Ascending aorta (tissue), 2 donors: Measurements from ENCODE around the gene MYL3. TPM values are rescaled to one million over a fixed set of nuclear protein-coding genes. Genes with fewer than 3 reads are reported as not detected.
"Not testable (repeated sequence)": the region's sequence is repeated elsewhere in the genome, so short reads cannot be mapped to it uniquely, and the experiment has no call there.

Experiments
- DNase-seq, 2 donors: peaks; one replicate each; pipeline ENCODE4 v3.0.0-alpha.2; 2019; ENCODE audit warnings: low spot score in 2 of 2
- H3K27ac ChIP-seq, 2 donors: fragments of 200-600 bp; sonication (generic); one replicate each; pipeline ENCODE4 v1.5.1; 2016 to 2017; ENCODE audit warnings: mild to moderate bottlenecking in 1 of 2
- H3K27me3 ChIP-seq: fragments of 200-600 bp; sonication (generic); one replicate; pipeline ENCODE4 v1.5.1; 2017
- H3K36me3 ChIP-seq, 2 donors: fragments of 200-600 bp; sonication (generic); one replicate each; pipeline ENCODE4 v1.5.1; 2016
- H3K4me1 ChIP-seq, 2 donors: fragments of 200-600 bp; sonication (generic); one replicate each; pipeline ENCODE4 v1.5.1; 2016 to 2017; ENCODE audit warnings: mild to moderate bottlenecking in 1 of 2
- H3K4me3 ChIP-seq, 2 donors: fragments of 200-600 bp; sonication (generic); one replicate each; pipeline ENCODE4 v1.5.1; 2016 to 2017; ENCODE audit warnings: mild to moderate bottlenecking in 1 of 2
- H3K9me3 ChIP-seq, 2 donors: fragments of 200-600 bp; sonication (generic); one replicate each; pipeline ENCODE4 v1.5.1; 2016
- intact Hi-C: fragments of 100-400 bp; cut with DNase I; formaldehyde crosslinking; loops from one replicate; pipeline ENCODE4 v1.15.1; 2023
- total RNA-seq: library from RNA; depleted of rRNA; stranded (reverse); fragments of >200 nt; gene quantifications from one replicate; pipeline ENCODE4 v1.1.0, GENCODE V29; 2016
- TF ChIP-seq, protein P1 (sequence below), 3 experiments: fragments of 200-600 bp in 2 of 3; fragments of 450-650 bp in 1 of 3; sonication (generic) in 2 of 3; IDR thresholded peaks; one replicate each; pipeline ENCODE4 v1.5.1; 2016 to 2019; ENCODE audit warnings: antibody characterized with exemption in 3 of 3, mild to moderate bottlenecking in 1 of 3, moderate library complexity in 1 of 3

MYL3 gene
- total RNA-seq, 1 donor from 2014 or later, result 3.6 TPM

DNA sequence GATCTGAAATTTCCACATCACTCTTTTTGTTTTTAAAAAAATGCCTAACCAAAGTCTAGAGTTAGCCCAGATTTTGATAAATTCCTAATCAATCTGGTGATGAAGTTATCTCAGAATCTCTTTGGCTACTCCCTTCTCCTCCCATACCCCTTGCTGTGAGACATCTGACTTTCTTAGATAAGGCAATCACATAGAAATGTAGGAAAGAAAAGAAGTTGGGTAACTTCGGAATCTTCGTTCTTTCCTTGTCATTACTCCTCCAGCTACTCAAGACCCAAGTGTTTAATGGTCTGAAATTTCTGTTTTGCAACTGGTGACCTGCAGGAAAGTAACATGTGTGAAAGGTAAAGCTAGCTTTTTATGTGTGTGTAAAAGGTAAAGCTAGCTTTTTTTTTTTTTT lies 37.8 kb downstream of the MYL3 start:
- intact Hi-C loops, result no loop called here
- Histone ChIP-seq H3K36me3 (no peaks in the 10 kb centered on the region), H3K9me3 (peaks cover 0 to 10% of the 10 kb centered on the region in 2 donors), H3K4me1 (no peaks in the 10 kb centered on the region), H3K4me3 (no peak overlapping the region), H3K27ac (no peak overlapping the region), H3K27me3 (no peaks in the 10 kb centered on the region)
- TF ChIP-seq, protein P1, sequence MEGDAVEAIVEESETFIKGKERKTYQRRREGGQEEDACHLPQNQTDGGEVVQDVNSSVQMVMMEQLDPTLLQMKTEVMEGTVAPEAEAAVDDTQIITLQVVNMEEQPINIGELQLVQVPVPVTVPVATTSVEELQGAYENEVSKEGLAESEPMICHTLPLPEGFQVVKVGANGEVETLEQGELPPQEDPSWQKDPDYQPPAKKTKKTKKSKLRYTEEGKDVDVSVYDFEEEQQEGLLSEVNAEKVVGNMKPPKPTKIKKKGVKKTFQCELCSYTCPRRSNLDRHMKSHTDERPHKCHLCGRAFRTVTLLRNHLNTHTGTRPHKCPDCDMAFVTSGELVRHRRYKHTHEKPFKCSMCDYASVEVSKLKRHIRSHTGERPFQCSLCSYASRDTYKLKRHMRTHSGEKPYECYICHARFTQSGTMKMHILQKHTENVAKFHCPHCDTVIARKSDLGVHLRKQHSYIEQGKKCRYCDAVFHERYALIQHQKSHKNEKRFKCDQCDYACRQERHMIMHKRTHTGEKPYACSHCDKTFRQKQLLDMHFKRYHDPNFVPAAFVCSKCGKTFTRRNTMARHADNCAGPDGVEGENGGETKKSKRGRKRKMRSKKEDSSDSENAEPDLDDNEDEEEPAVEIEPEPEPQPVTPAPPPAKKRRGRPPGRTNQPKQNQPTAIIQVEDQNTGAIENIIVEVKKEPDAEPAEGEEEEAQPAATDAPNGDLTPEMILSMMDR (IDR thresholded peaks at IDR 0.05), result no peak
- DNase-seq, result no peak

DNA sequence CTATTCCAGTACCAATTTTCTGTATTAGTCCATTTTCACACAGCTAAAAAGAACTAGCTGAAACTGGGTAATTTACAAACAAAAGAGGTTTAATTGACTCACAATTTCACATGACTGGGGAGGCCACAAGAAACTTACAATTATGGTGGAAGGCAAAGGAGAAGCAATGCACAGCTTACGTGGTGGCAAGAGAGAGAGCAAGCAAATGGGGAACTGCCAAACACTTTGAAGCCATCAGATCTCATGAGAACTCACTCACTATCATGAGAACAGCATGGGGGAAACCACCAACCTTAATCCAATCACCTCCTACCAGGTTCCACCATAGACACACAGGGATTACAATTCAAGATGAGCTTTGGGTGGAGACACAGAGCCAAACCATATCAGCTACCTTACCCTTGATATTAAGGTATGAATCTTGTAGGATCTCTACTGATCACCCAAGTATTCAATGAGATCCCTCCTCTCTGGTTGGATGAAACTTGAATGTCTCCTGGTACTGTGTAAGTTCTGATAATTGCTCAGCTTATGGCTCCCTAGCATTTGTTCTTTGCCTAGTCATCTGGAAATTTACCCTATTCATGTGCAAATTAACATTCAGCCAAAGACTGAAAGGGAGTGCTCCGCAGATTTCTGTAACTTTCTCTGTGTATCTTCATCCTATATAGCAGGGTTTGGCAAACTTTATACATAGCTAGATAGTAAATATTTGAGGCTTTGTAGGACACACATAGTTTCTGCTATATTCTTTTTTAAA lies 38.9 kb downstream of the MYL3 start:
- Histone ChIP-seq H3K4me1 (no peaks in the 10 kb centered on the region), H3K4me3 (no peak overlapping the region), H3K27me3 (no peaks in the 10 kb centered on the region), H3K36me3 (no peaks in the 10 kb centered on the region), H3K27ac (no peak overlapping the region), H3K9me3 (peaks cover 0 to 10% of the 10 kb centered on the region in 2 donors)
- intact Hi-C loops, result no loop called here
- no peak for DNase-seq
- TF ChIP-seq, protein P1 (IDR thresholded peaks at IDR 0.05), result no peak

DNA sequence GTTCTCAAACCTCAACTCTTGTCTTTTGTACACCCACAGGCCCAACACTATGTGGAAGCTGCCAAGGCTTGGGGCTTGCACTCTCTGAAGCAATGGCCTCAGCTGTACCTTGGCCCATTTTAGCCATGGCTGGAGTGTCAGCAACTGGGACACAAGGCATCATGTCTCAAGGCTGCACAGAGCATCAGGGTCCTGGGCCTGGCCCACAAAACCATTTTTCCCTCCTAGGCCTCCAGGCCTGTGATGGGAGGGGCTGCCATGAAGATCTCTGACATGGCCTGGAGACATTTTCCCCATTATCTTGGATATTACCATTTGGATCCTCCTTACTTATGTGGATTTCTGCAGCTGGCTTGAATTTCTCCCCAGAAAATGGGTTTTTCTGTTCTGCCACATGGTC lies 39.9 kb downstream of the MYL3 start:
- H3K4me1 ChIP-seq, H3K36me3 ChIP-seq, H3K27ac ChIP-seq, H3K27me3 ChIP-seq, intact Hi-C loops, H3K4me3 ChIP-seq, DNase-seq: not testable (repeated sequence)
- H3K9me3 ChIP-seq, result peaks cover 0 to 10% of the 10 kb centered on the region in 2 donors

DNA sequence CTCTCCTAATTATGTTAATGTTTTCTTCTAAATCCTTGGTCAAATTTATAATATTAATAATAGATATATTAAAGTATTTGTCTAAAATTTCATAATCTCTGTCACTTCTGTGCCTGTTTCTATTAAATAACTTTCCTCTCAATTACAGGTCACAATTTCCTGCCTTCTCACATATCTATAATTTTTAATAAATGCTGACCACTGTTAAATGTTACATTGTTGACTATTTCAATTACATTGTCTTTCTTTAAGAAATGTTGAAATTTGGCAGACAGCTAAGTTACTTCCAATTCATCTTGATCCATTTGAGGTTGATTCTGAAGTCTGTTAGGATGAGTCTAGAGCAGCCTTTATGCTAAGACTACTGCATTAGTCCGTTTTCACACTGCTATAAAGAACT lies 41.7 kb downstream of the MYL3 start:
- Histone ChIP-seq H3K36me3 (no peaks in the 10 kb centered on the region), H3K4me1 (no peaks in the 10 kb centered on the region), H3K27ac (no peak overlapping the region), H3K4me3 (no peak overlapping the region), H3K27me3 (no peaks in the 10 kb centered on the region), H3K9me3 (peaks cover 0 to 10% of the 10 kb centered on the region in 2 donors)
- TF ChIP-seq, protein P1 (IDR thresholded peaks at IDR 0.05), result no peak
- no peak for DNase-seq
- intact Hi-C loops, result no loop called here

DNA sequence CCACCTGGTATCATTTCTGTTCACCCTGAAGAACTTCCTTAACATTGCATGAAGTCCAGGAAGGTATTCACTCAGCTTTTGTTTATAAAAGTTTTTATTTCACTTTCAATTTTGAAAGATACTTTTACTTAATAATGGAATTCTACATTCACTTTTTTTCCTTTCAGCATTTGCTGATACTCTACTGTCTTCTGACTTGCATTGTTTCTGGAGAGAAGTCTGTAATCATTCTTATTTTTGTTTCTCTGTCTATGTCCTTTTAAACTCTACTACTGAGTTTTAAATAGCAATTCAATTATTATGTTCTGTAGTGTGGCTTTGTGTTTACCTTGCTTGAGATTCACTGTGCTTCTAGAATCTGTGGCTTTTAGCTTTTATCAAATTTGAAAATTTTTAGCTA lies 42.4 kb downstream of the MYL3 start:
- H3K36me3 ChIP-seq, result no peaks in the 10 kb centered on the region
- intact Hi-C loops, result no loop called here
- TF ChIP-seq, protein P1 (IDR thresholded peaks at IDR 0.05), result no peak

DNA sequence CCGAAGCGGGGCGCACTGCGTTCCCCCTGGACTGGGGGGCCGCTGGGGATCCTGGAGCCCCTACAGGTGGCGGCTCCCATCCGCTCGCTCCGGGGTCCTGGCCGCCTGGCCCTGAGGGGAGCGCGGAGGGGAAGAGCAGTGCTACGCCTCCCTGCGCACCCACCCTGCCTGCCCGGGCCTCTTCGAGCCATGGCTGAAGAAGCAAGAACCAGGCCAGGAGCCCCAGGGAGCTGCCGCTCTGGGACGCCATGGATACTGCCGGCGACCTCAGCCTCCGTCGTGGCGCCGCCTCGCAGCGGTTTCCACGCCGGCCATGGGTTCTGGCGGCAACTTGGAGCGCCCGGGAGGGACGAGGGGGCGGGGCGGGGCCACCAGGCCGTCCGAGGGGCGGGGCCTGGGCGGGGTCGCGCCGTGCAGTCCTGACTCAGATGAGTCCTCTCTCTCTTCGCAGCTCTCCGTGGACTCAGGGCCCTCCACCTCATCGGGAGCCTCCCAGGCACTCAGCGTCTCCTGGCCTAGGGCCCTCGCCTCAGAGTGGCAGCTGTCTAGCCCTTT lies 50.9 kb downstream of the MYL3 start:
- Histone ChIP-seq H3K9me3 (no peaks in the 10 kb centered on the region), H3K27ac (no peak overlapping the region), H3K4me1 (peaks cover 0 to 4% of the 10 kb centered on the region in 2 donors), H3K27me3 (no peaks in the 10 kb centered on the region), H3K4me3 (peak overlapping the region; percentile 48 to 60), H3K36me3 (no peaks in the 10 kb centered on the region)
- DNase-seq, result peak in 1 of 2 donors; percentile 77
- intact Hi-C loops, result loop anchor here (2.0 kb wide), 1 partner anchor 34 kb away; no protein-coding TSS in a partner anchor
- TF ChIP-seq, protein P1 (IDR thresholded peaks at IDR 0.05), result no peak

More for the DNA sequence above, 42.4 kb downstream of the MYL3 start:
- Histone ChIP-seq H3K27me3 (no peaks in the 10 kb centered on the region), H3K27ac (no peak overlapping the region), H3K4me3 (no peak overlapping the region), H3K9me3 (peaks cover 0 to 10% of the 10 kb centered on the region in 2 donors), H3K4me1 (no peaks in the 10 kb centered on the region)
- DNase-seq, result no peak
